ENCODE data around the gene NFE2. TPM values are rescaled to one million over a fixed set of nuclear protein-coding genes. Genes with fewer than 3 reads are reported as not detected.
A peak's percentile ranks its signal among the peaks of the same experiment; 100 is the strongest.
"Not testable (repeated sequence)": the region's sequence is repeated elsewhere in the genome, so short reads cannot be mapped to it uniquely, and the experiment has no call there.

NFE2 gene
- total and polyA plus RNA-seq, 4 donors: 0.28 to 3.3 (median 3.2) TPM; not detected in 1

GRCh38 chr12:54321363-54321762, 20.5 kb upstream of the NFE2 start:
- WGBS, 2 donors: 88 to 89% methylated on average over 5 of the region's 5 CpGs
- no peaks in the 10 kb centered on the region for H3K9me3 ChIP-seq (ENCODE audit: control insufficient read depth, low read length)
- intact Hi-C loops (cut with DNase I): no loop called here
- H3K27me3 ChIP-seq (ENCODE audit: control insufficient read depth in 1 of 2, insufficient read depth in 2 of 2, low read length in 1 of 2): no peaks in the 10 kb centered on the region
- no peak overlapping the region for H3K4me3 ChIP-seq (ENCODE audit: low read length in 2 of 2)
- DNase-seq (no peak), ATAC-seq (ENCODE audit: low FRiP score) (no peak)
- no peak overlapping the region for H3K27ac ChIP-seq (ENCODE audit: low read depth in 1 of 2, low read length in 2 of 2)
- no peaks in the 10 kb centered on the region for H3K4me1 ChIP-seq (ENCODE audit: control insufficient read depth in 1 of 2, insufficient read depth in 2 of 2, low read length in 2 of 2)
- H3K36me3 ChIP-seq (ENCODE audit: control insufficient read depth in 1 of 2, insufficient read depth in 2 of 2, low read length in 1 of 2): no peaks in the 10 kb centered on the region

GRCh38 chr12:54312309-54312708, 11.5 kb upstream of the NFE2 start:
- H3K9me3 ChIP-seq (ENCODE audit: control insufficient read depth, low read length); H3K27ac ChIP-seq (ENCODE audit: low read depth in 1 of 2, low read length in 2 of 2); intact Hi-C loops (cut with DNase I); DNase-seq; H3K4me1 ChIP-seq (ENCODE audit: control insufficient read depth in 1 of 2, insufficient read depth in 2 of 2, low read length in 2 of 2); H3K4me3 ChIP-seq (ENCODE audit: low read length in 2 of 2); H3K36me3 ChIP-seq (ENCODE audit: control insufficient read depth in 1 of 2, insufficient read depth in 2 of 2, low read length in 1 of 2); ATAC-seq (ENCODE audit: low FRiP score); H3K27me3 ChIP-seq (ENCODE audit: control insufficient read depth in 1 of 2, insufficient read depth in 2 of 2, low read length in 1 of 2): not testable (repeated sequence)
- 82 to 91% methylated on average over 7 of the region's 7 CpGs for WGBS, 2 donors

DNA sequence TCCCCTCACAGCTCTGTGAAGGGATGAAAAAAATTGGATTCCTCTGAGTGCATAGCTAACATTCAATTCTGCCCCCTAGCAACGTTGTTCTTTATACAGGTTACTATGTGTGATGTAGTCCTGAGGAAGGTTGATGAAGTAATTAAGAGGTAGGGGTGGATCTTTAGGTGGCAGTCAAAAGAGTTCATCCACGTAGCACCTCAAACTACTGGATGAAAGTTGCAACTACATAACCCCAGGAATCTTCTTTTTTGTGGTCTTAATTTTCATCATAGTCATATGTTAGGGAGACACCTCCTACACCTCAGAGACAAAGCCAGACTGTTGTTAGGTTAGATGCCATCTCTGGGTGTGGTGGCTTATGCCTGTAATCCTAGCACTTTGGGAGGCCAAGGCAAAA, 10.2 kb upstream of the NFE2 start:
- Histone ChIP-seq H3K9me3 (ENCODE audit: control insufficient read depth, low read length) (no peaks in the 10 kb centered on the region), H3K27me3 (ENCODE audit: control insufficient read depth in 1 of 2, insufficient read depth in 2 of 2, low read length in 1 of 2) (no peaks in the 10 kb centered on the region), H3K4me3 (ENCODE audit: low read length in 2 of 2) (no peak overlapping the region), H3K27ac (ENCODE audit: low read depth in 1 of 2, low read length in 2 of 2) (no peak overlapping the region), H3K4me1 (ENCODE audit: control insufficient read depth in 1 of 2, insufficient read depth in 2 of 2, low read length in 2 of 2) (no peaks in the 10 kb centered on the region), H3K36me3 (ENCODE audit: control insufficient read depth in 1 of 2, insufficient read depth in 2 of 2, low read length in 1 of 2) (no peaks in the 10 kb centered on the region)
- intact Hi-C loops (cut with DNase I): no loop called here
- DNase-seq (no peak), ATAC-seq (ENCODE audit: low FRiP score) (no peak)
- 68 to 74% methylated on average over 2 of the region's 2 CpGs for WGBS, 2 donors

GRCh38 chr12:54306925-54307741, 6.3 kb upstream of the NFE2 start:
- ATAC-seq (ENCODE audit: low FRiP score) (peak; percentile 77), DNase-seq (peak; percentile 87 to 91)
- no peaks in the 10 kb centered on the region for H3K9me3 ChIP-seq (ENCODE audit: control insufficient read depth, low read length)
- H3K36me3 ChIP-seq (ENCODE audit: control insufficient read depth in 1 of 2, insufficient read depth in 2 of 2, low read length in 1 of 2): no peaks in the 10 kb centered on the region
- no peak overlapping the region for H3K4me3 ChIP-seq (ENCODE audit: low read length in 2 of 2)
- H3K4me1 ChIP-seq (ENCODE audit: control insufficient read depth in 1 of 2, insufficient read depth in 2 of 2, low read length in 2 of 2): no peaks in the 10 kb centered on the region
- intact Hi-C loops (cut with DNase I): no loop called here
- H3K27me3 ChIP-seq (ENCODE audit: control insufficient read depth in 1 of 2, insufficient read depth in 2 of 2, low read length in 1 of 2): peaks cover 0 to 1% of the 10 kb centered on the region in 2 donors
- WGBS, 2 donors: 77% methylated on average over 8 of the region's 8 CpGs
- no peak overlapping the region for H3K27ac ChIP-seq (ENCODE audit: low read depth in 1 of 2, low read length in 2 of 2)

DNA sequence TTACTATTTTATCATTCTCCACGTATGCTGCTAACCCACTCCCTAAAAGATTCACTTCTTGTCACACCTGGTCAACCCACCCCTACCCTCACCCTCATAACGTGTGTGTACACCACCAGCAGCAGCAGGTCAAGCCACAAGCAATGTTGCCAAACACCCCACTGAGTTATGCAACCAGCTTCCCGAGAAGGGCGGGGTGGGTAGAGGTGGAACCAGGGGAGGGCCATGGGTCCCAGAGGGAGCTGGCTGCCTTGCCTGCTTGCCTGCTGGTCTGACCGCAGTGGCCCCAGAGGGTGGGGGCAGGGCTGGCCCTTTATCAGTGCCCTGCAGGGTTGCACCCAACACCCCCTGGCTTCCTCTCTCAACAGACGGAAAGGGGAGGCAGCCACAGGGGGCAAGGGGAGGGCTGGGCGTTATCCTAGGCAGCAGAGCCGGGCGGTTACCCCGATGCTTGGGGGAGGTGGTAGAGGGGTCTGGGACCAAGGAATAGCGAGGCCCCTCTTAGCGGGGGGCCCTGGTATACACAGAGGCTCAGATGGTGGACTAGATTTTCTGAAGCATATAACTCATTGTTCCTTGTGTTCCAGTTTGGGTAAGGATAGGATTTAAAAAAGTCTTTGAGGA, 3.5 kb upstream of the NFE2 start:
- peak; percentile 70 for ATAC-seq (ENCODE audit: low FRiP score)
- WGBS, 2 donors: 21 to 25% methylated on average over 12 of the region's 12 CpGs
- DNase-seq: peak; percentile 79 to 80
- Histone ChIP-seq H3K4me1 (ENCODE audit: control insufficient read depth in 1 of 2, insufficient read depth in 2 of 2, low read length in 2 of 2) (no peaks in the 10 kb centered on the region), H3K27me3 (ENCODE audit: control insufficient read depth in 1 of 2, insufficient read depth in 2 of 2, low read length in 1 of 2) (peaks cover 0 to 1% of the 10 kb centered on the region in 2 donors), H3K36me3 (ENCODE audit: control insufficient read depth in 1 of 2, insufficient read depth in 2 of 2, low read length in 1 of 2) (no peaks in the 10 kb centered on the region), H3K4me3 (ENCODE audit: low read length in 2 of 2) (no peak overlapping the region), H3K9me3 (ENCODE audit: control insufficient read depth, low read length) (no peaks in the 10 kb centered on the region), H3K27ac (ENCODE audit: low read depth in 1 of 2, low read length in 2 of 2) (no peak overlapping the region)
- intact Hi-C loops (cut with DNase I): no loop called here

GRCh38 chr12:54303640-54304039, 2.8 kb upstream of the NFE2 start:
- Histone ChIP-seq H3K36me3 (ENCODE audit: control insufficient read depth in 1 of 2, insufficient read depth in 2 of 2, low read length in 1 of 2) (no peaks in the 10 kb centered on the region), H3K9me3 (ENCODE audit: control insufficient read depth, low read length) (no peaks in the 10 kb centered on the region), H3K27ac (ENCODE audit: low read depth in 1 of 2, low read length in 2 of 2) (no peak overlapping the region), H3K4me3 (ENCODE audit: low read length in 2 of 2) (no peak overlapping the region), H3K4me1 (ENCODE audit: control insufficient read depth in 1 of 2, insufficient read depth in 2 of 2, low read length in 2 of 2) (no peaks in the 10 kb centered on the region), H3K27me3 (ENCODE audit: control insufficient read depth in 1 of 2, insufficient read depth in 2 of 2, low read length in 1 of 2) (peaks cover 0 to 1% of the 10 kb centered on the region in 2 donors)
- ATAC-seq (ENCODE audit: low FRiP score): no peak
- DNase-seq: no peak
- intact Hi-C loops (cut with DNase I): no loop called here

GRCh38 chr12:54301428-54302048, 723 bp upstream of the NFE2 start:
- DNase-seq (no peak), ATAC-seq (ENCODE audit: low FRiP score) (no peak)
- no peaks in the 10 kb centered on the region for H3K36me3 ChIP-seq (ENCODE audit: control insufficient read depth in 1 of 2, insufficient read depth in 2 of 2, low read length in 1 of 2)
- no peaks in the 10 kb centered on the region for H3K4me1 ChIP-seq (ENCODE audit: control insufficient read depth in 1 of 2, insufficient read depth in 2 of 2, low read length in 2 of 2)
- WGBS, 2 donors: 90 to 100% methylated on average over 1 of the region's 1 CpG
- no peak overlapping the region for H3K4me3 ChIP-seq (ENCODE audit: low read length in 2 of 2)
- peaks cover 0 to 1% of the 10 kb centered on the region in 2 donors for H3K27me3 ChIP-seq (ENCODE audit: control insufficient read depth in 1 of 2, insufficient read depth in 2 of 2, low read length in 1 of 2)
- H3K27ac ChIP-seq (ENCODE audit: low read depth in 1 of 2, low read length in 2 of 2): no peak overlapping the region
- no peaks in the 10 kb centered on the region for H3K9me3 ChIP-seq (ENCODE audit: control insufficient read depth, low read length)
- intact Hi-C loops (cut with DNase I): no loop called here

GRCh38 chr12:54300225-54300731, 537 bp downstream of the NFE2 start:
- Histone ChIP-seq H3K36me3 (ENCODE audit: control insufficient read depth in 1 of 2, insufficient read depth in 2 of 2, low read length in 1 of 2) (no peaks in the 10 kb centered on the region), H3K4me3 (ENCODE audit: low read length in 2 of 2) (no peak overlapping the region), H3K4me1 (ENCODE audit: control insufficient read depth in 1 of 2, insufficient read depth in 2 of 2, low read length in 2 of 2) (no peaks in the 10 kb centered on the region), H3K27ac (ENCODE audit: low read depth in 1 of 2, low read length in 2 of 2) (no peak overlapping the region), H3K27me3 (ENCODE audit: control insufficient read depth in 1 of 2, insufficient read depth in 2 of 2, low read length in 1 of 2) (peaks cover 0 to 1% of the 10 kb centered on the region in 2 donors), H3K9me3 (ENCODE audit: control insufficient read depth, low read length) (no peaks in the 10 kb centered on the region)
- no peak for DNase-seq
- no peak for ATAC-seq (ENCODE audit: low FRiP score)
- WGBS, 2 donors: 43 to 59% methylated on average over 3 of the region's 3 CpGs
- intact Hi-C loops (cut with DNase I): no loop called here

Measured in aorta (tissue), 5 donors.